HG02759 (cell line): ENCODE measurements around the gene CCT2.
"Not testable (repeated sequence)": the region's sequence is repeated elsewhere in the genome, so short reads cannot be mapped to it uniquely, and the experiment has no call there.

ENCODE experiments used
- ATAC-seq: cut with Tn5 transposase; IDR thresholded peaks from one replicate; pipeline ENCODE4 v1.9.1; 2021; ENCODE audit warnings: mild to moderate bottlenecking, moderate library complexity; ENCODE audit not compliant: unreplicated experiment

CCT2 gene

DNA sequence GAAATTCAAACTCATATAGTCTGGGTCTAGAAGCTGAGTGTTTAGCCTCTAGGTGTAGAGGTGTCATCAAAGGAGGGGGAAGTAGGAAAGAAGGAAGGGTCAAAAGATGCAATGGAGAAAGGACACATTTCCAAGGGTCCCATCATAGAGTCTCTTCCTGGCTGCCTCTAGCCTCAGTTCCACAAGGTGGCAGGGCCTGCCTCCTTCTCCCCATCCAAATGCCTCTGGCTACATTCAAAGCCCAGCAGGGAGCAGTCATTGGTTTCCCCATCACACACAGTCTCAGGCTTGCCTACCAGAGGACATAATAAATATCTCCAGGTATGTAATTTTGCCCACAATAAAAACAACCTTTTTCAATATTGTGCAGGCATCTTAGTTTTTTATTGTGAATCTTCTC is 2.1 kb upstream of the CCT2 start:
- no peak for ATAC-seq

GRCh38 chr12:69588527-69588926 is 3.3 kb downstream of the CCT2 start:
- ATAC-seq: no peak

GRCh38 chr12:69589082-69589481 is 3.8 kb downstream of the CCT2 start:
- ATAC-seq: no peak

GRCh38 chr12:69595689-69596088 is 10.4 kb downstream of the CCT2 start:
- no peak for ATAC-seq

DNA sequence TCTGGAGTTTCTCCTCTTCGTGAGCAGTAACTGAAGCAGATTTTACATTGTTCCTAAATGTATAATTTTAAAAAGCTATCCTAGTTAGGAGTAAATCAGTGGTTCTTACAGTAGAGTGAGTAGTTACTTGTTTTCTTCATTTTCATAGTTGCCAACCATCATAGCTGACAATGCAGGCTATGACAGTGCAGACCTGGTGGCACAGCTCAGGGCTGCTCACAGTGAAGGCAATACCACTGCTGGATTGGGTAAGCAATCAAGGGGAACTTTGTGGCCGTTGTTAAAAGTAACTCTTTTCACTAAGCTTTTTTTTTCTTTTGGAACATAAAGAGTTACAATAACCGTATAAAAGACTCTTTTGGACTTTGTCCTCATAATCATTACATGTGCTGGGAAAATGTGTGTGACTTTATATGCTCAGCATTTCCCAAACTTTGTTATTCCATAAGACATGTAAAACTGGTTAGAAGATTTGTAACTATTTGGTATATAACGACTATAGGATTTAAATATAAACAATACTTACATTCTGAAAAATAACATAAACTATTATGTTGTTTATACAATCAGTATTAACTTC is 13.0 kb downstream of the CCT2 start:
- ATAC-seq: no peak

GRCh38 chr12:69600804-69601203 is 15.5 kb downstream of the CCT2 start:
- no peak for ATAC-seq

DNA sequence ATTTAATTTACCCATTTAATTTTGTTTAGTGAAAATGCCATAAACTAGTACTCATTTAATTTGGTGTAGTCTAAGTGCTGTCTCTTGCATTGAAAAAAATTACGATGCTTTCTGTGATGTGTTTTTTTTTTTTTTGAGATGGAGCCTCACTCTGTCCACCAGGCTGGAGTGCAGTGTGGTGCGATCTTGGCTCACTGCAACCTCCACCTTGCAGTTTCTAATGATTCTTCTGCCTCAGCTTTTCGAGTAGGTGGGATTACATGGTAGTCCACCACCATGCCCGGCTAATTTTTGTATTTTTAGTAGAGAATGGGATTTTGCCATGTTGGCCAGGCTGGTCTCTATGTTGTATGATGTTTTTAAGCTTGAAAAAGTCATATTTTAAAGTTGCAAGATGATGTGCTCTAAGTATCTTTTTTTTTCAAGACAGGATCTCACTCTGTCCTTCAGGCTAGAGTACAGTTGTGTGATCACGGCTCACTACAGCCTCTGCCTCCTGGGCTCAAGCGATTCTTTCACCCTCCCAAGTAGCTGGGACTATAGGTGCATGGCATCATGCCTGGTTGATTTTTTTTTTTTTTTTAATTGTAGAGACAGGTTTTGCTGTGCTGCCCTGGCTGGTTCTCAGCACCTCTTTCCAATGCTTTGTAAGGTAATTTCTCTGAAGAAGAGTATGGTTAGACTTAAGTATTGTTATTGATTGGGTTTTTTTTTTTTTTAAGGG is 16.9 kb downstream of the CCT2 start:
- ATAC-seq: no peak

GRCh38 chr12:69602954-69603353 is 17.7 kb downstream of the CCT2 start:
- no peak for ATAC-seq

GRCh38 chr12:69603556-69603955 is 18.3 kb downstream of the CCT2 start:
- not testable (repeated sequence) for ATAC-seq

DNA sequence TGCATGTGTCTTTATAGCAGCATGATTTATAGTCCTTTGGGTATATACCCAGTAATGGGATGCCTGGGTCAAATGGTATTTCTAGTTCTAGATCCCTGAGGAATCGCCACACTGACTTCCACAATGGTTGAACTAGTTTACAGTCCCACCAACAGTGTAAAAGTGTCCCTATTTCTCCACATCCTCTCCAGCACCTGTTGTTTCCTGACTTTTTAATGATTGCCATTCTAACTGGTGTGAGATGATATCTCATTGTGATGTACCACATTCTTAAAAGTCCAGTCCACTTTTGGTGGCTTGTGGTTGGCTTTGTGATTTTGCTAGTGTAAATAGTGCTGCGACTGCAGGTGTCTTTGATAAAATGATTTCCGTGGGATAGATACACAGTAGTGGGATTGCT is 19.0 kb downstream of the CCT2 start:
- ATAC-seq: not testable (repeated sequence)

DNA sequence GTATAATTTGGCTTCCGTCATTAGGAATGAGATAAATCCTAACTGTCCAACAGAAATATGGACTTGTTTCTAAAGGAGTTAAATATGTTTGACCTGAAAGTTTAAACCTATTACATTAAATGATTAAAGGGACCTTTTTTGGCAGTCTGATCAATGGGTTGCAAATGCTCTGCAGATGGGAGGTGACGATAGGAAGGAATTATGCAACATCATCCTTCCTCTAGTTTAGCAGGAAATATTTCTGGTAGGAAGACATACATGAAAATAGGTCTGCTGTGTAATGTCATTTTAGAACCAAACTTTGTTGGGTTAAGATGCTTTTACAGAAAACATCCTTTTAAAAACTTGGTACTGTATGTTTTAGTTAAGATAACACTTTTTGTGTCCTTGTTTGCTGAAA is 22.9 kb downstream of the CCT2 start:
- no peak for ATAC-seq

DNA sequence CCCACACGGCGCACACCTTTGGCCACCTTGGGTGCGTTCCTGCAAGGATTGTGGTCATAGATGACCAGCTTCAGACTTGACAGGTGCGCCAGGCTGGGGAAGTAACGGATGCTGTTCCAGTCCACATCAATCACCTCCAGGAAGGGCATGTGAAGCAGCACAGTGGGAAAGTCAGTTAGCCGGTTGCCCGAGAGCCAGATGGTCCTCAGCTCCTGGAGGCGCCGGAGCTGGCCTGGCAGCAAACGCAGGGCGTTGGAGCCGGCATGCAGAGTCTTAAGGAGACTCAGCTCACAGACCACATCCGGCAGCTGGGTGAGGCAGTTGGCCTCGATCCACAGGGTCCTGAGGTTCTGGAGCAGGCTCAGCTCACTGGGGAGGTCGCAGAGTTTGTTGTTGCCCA is 24.9 kb downstream of the CCT2 start:
- ATAC-seq: no peak

DNA sequence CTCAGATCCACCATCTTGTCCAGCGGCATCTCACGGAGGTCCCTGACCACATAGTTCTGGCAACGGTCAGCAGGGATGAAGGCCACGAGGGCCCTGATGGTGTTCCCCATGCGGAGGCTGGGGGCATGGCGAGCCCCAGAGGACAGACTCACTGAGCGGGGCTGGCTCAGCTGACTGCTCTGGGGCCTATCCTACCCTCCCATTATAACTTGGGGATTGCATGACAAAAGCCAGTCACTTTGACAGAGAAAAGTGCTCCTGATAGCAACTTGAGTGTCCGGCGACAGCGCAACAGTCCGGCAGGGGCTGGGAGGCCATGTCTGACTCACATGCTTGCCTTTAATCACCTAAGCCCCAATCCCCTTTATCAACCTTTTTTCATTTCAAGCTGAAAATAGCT is 25.5 kb downstream of the CCT2 start, which contains the start of gene LRRC10:
TSS of gene LRRC10 (minus strand) at position 179 of the 400 bp plus-strand sequence. CDS start at position 110, 69 bp downstream.
- no peak for ATAC-seq

GRCh38 chr12:69613351-69613750 is 28.1 kb downstream of the CCT2 start:
- no peak for ATAC-seq

DNA sequence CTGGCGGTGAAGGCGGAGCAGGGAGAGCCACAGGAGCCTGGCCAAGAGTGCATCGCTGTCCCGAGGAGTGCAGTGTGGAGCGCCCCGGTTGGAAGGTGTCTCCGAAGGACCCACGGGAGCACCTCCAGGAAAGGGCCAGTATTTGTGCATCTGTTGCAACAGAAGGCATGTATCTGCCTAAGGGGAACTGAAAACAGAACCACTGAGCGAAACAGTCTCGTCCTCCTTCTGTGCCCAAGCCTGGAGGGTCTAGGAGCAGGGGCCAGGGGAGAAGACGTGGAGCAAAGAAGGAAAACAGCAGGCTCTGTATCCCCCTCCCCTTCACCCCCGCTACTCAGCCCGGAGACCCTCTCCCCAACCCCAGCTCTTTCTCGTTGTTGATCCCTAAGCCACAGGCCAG is 30.8 kb downstream of the CCT2 start:
- ATAC-seq: no peak

DNA sequence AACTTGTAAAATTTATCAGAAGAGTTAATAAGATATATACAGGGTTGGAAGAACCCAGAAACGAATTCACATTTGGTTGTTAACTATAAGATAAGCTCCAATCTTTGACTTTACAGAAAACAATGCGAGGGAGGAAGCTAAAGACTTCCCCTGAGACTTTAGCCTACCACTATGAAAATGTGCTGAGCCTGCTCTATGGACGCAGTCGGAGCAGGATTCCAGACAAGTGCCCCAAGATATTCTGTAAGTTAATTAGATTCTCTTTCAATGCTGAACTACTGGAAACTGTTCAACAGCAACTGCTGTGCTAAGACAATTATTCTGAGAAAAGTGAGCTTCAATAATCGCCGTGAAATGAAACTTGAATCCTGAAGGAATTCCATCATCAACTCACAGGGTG is 33.8 kb downstream of the CCT2 start:
- no peak for ATAC-seq

GRCh38 chr12:69620077-69620476 is 34.8 kb downstream of the CCT2 start:
- no peak for ATAC-seq

DNA sequence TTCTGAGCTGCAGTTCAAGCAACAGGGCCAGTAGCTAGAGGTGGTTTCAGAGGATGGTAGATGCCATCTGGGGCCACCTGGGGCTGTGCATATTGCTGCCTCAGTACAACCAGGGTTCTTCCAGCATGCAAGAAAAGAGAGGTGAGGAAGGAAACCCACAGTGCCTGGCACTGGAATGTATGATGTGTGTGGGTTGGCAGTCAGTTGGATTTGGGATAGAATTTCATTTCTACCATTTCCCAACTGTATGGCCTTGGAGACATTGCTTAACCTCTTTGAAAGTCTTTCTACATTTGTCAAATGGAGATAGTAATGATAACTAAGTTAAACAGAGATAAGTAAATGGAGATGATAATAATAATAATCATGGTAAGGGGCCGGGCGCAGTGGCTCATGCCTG is 35.7 kb downstream of the CCT2 start:
- ATAC-seq: no peak

DNA sequence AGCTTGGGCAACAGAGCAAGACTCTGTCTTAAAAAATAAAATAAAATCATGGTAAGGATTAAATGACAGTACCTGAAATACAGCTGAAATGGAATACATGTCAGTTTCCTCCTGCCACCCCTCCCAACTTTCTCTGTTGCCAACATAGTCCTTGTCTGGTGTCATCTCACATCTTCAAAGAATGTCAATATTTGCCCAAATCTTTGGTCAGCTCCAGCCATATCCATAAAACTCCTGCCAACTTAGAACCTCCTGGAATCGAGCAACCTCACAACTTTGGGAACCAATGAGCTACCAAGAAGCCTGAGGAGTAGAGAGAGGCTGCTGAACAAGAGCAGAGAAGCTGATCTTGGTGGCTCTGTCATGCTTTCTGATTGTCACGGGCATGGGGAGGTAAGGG is 36.3 kb downstream of the CCT2 start:
- no peak for ATAC-seq

DNA sequence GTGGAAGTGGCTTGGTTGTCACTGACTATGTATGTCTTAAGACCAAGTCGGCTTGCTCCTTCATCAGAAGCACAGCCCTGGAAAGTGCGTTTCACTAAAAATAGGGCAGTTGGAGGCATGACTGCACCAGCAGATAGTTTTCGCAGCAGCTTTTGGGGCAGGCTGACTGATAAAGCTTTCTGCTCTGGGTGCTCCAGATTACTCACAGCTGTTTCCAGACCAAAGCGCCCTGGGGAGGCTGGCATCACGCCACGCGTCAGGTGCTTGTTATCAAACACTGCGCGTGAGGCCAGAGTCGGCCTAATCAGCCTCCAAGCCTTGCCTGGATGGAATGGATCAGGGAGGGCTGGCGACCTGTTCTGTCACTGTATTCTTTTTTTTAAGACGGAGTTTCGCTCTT is 38.7 kb downstream of the CCT2 start:
- no peak for ATAC-seq

DNA sequence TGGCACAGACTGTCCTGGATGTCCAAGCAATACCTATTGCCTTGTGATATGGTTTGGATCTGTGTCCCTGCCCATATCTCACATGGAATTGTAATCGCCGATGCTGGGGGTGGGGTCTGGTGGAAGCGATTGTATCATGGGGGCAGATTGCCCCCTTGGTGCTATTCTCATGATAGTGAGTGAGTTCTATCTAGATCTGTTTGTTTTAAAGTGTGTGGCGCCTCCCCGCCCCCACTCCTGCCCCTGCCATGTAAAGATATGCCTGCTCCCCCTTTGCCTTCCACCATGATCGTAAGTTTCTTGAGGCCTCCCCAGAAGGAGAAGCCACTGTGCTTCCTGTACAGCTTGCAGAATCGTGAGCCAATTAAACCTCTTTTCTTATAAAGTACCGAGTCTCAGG is 42.2 kb downstream of the CCT2 start:
- ATAC-seq: no peak

DNA sequence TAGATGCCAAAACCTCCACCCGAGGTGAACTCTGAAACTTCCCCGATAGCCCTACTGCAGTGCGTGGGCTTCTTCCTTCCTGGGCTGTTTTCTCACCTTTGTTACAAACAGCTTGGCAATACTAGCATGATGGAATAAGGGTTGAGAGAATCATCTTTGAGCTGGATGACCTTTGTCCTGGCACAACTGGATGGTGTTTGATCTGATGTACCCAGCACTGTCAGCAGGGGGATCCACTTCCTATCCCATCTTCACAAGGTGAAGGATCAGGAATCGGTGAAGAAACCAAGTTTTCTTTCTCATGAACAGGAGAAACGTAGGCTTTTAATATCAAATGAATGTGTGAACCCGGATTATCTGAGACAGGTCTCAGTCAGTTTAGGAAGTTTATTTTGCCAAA is 44.9 kb downstream of the CCT2 start:
- ATAC-seq: no peak

- no peak for ATAC-seq
Observed at GRCh38 chr12:69633061-69633460, 47.8 kb downstream of the CCT2 start.
